Natural killer cell (primary cell): ENCODE results near the gene EP400. TPM values are rescaled to one million over a fixed set of nuclear protein-coding genes. Genes with fewer than 3 reads are reported as not detected.

Source experiments
- ATAC-seq, 3 donors: fragments of 150-1000 bp in 2 of 3; fragments of 200-7000 bp in 1 of 3; cut with Tn5 transposase; 1 replicate in 1 of 3; 2 replicates in 2 of 3; pipeline ENCODE4 v1.10.0; 2021; ENCODE audit warnings: mild to moderate bottlenecking in 2 of 3, moderate library complexity in 2 of 3
- DNase-seq, 2 donors: peaks; one replicate each; pipeline versions ENCODE4 v3.0.0 to v3.0.0-alpha.2; 2013 to 2021; ENCODE audit warnings: mixed read lengths in 1 of 2
- H3K27ac ChIP-seq: one replicate; pipeline ENCODE4 v1.5.1; 2013; ENCODE audit warnings: mild to moderate bottlenecking, low read length
- H3K27me3 ChIP-seq: one replicate; pipeline ENCODE4 v1.6.1; 2013; ENCODE audit warnings: low read length; ENCODE audit not compliant: control insufficient read depth, insufficient read depth
- H3K36me3 ChIP-seq: one replicate; pipeline ENCODE4 v1.6.1; 2013; ENCODE audit warnings: low read length; ENCODE audit not compliant: control insufficient read depth, insufficient read depth
- H3K4me1 ChIP-seq: one replicate; pipeline ENCODE4 v1.6.1; 2013; ENCODE audit warnings: low read length; ENCODE audit not compliant: control insufficient read depth, insufficient read depth
- H3K4me3 ChIP-seq: one replicate; pipeline ENCODE4 v1.5.1; 2013; ENCODE audit warnings: low read length
- H3K9me3 ChIP-seq: one replicate; pipeline ENCODE4 v1.6.1; 2013; ENCODE audit warnings: low read length; ENCODE audit not compliant: control insufficient read depth, insufficient read depth
- H3K27ac Mint-ChIP-seq, 2 donors: one replicate each; pipeline ENCODE4 v1.8.0; 2022; ENCODE audit warnings: mild to moderate bottlenecking in 2 of 2, mixed read lengths in 2 of 2, moderate library complexity in 1 of 2
- H3K27me3 Mint-ChIP-seq, 2 donors: one replicate each; pipeline ENCODE4 v1.8.0; 2022; ENCODE audit warnings: low read depth in 2 of 2, mixed read lengths in 2 of 2
- H3K36me3 Mint-ChIP-seq: one replicate; pipeline ENCODE4 v1.8.0; 2022; ENCODE audit warnings: mixed read lengths
- H3K4me1 Mint-ChIP-seq, 2 donors: one replicate each; pipeline ENCODE4 v1.8.0; 2022; ENCODE audit warnings: mixed read lengths in 2 of 2
- H3K4me3 Mint-ChIP-seq: one replicate; pipeline ENCODE4 v1.8.0; 2022; ENCODE audit warnings: mild to moderate bottlenecking, moderate library complexity, mixed read lengths
- H3K9me3 Mint-ChIP-seq, 2 donors: one replicate each; pipeline ENCODE4 v1.8.0; 2022; ENCODE audit warnings: mixed read lengths in 2 of 2
- CTCF ChIP-seq: fragments of 200-600 bp; IDR thresholded peaks from one replicate; pipeline ENCODE4 v1.8.0; 2022; ENCODE audit warnings: antibody characterized with exemption
- WGBS: methylation state at CpG from one replicate; pipeline ENCODE4 v1.1.7; 2013; ENCODE audit warnings: missing lambda C conversion rate; ENCODE audit not compliant: insufficient coverage; 5-methylcytosine and 5-hydroxymethylcytosine counted together
- intact Hi-C: fragments of 100-400 bp; cut with micrococcal nuclease; formaldehyde crosslinking; loops from one replicate; pipeline ENCODE4 v1.14.2; 2022
- total RNA-seq, 4 donors: library from RNA; stranded (reverse); fragments of 120-200 nt in 1 of 4; gene quantifications; one replicate each; pipeline versions ENCODE4 v1.2.3 to v1.2.4, GENCODE V29; 2013 to 2022

EP400 gene
- total RNA-seq, 3 donors from 2014 or later (not counting 1 experiment from before 2014, with no cell fraction given) = 62.8 to 81.1 (median 80.1) TPM

DNA sequence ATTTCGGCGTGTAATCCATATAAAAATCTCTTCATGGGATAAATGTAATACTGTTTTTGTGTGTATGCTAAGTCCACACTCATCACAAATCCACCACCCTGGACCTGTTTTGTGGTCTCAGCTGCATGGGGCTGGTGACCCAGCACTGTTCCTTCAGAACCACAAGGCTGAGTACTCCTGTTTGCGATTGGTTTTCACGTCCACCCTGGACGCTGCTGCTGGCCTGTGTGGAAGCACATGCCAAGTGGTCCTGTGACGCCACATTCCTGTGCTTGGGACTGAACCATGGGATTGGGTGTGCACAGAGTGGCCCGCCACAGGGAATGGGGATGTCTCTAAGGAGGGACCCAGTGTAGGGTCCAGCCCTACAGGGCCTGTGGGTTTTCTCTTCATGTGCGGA is 16.4 kb upstream of the EP400 start:
- Mint-ChIP-seq H3K27me3 (no peaks in the 10 kb centered on the region), H3K4me1 (peaks cover 9 to 18% of the 10 kb centered on the region in 2 donors), H3K4me3 (no peak overlapping the region), H3K9me3 (no peaks in the 10 kb centered on the region), H3K36me3 (no peaks in the 10 kb centered on the region), H3K27ac (no peak overlapping the region)
- H3K4me1 ChIP-seq = peaks cover 11% of the 10 kb centered on the region
- H3K4me3 ChIP-seq = no peak overlapping the region
- intact Hi-C loops = no loop called here
- H3K36me3 ChIP-seq = peaks cover 34% of the 10 kb centered on the region
- no peak for TF ChIP-seq CTCF
- DNase-seq = no peak
- H3K27me3 ChIP-seq = no peaks in the 10 kb centered on the region
- WGBS = 98% methylated on average over 6 of the region's 8 CpGs
- no peak for ATAC-seq
- no peaks in the 10 kb centered on the region for H3K9me3 ChIP-seq
- H3K27ac ChIP-seq = no peak overlapping the region

DNA sequence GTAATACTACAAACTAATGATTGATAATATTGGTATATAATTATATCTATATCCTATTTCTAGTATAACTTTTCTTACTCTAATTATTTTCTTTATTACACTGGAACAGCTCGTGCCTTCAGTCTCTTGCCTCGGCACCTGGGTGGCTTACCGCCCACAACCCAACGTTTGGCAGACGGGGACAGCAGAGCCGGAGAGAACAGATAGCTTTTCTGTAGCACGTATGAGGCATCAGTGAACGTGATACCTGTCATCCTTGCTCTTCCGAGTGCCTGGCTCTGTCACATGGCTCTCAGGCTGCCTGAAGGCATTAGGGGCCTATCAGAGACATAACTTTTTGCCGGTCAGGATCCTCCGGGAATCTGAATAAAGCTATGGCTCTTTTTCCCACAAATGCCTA is 15.2 kb upstream of the EP400 start:
- Histone ChIP-seq H3K27ac (no peak overlapping the region), H3K4me3 (no peak overlapping the region), H3K4me1 (peaks cover 10% of the 10 kb centered on the region), H3K36me3 (peaks cover 40% of the 10 kb centered on the region), H3K9me3 (no peaks in the 10 kb centered on the region), H3K27me3 (no peaks in the 10 kb centered on the region)
- ATAC-seq (no peak), DNase-seq (no peak)
- no peaks in the 10 kb centered on the region for H3K27me3 Mint-ChIP-seq
- intact Hi-C loops = no loop called here
- TF ChIP-seq CTCF = no peak
- H3K4me3 Mint-ChIP-seq = no peak overlapping the region
- WGBS = 96% methylated on average over 11 of the region's 11 CpGs
- no peaks in the 10 kb centered on the region for H3K36me3 Mint-ChIP-seq
- no peaks in the 10 kb centered on the region for H3K9me3 Mint-ChIP-seq
- no peak overlapping the region for H3K27ac Mint-ChIP-seq
- H3K4me1 Mint-ChIP-seq = peaks cover 6 to 11% of the 10 kb centered on the region in 2 donors

DNA sequence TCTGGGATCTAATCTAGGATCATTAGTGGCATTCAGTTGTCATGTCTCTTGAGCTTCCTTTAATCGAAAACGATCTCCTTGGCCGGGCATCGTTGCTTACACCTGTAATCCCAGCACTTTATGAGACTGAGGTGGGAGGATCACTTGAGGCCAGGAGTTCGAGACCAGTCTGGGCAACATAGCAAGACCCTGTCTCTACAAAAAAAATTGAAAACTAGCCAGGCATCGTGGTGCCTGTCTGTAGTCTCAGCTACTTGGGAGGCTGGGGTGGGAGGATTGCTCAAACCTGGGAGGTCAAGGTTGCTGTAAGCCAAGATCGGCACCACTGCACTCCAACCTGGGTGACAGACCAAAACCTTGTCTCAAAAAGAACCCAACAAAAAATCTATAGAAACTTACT is 11.7 kb upstream of the EP400 start:
- no peak for TF ChIP-seq CTCF
- Histone ChIP-seq H3K4me3 (no peak overlapping the region), H3K4me1 (no peaks in the 10 kb centered on the region), H3K27me3 (no peaks in the 10 kb centered on the region), H3K36me3 (peaks cover 41% of the 10 kb centered on the region), H3K9me3 (no peaks in the 10 kb centered on the region), H3K27ac (no peak overlapping the region)
- ATAC-seq (no peak), DNase-seq (no peak)
- Mint-ChIP-seq H3K36me3 (no peaks in the 10 kb centered on the region), H3K27me3 (no peaks in the 10 kb centered on the region), H3K9me3 (no peaks in the 10 kb centered on the region), H3K27ac (no peak overlapping the region), H3K4me3 (no peak overlapping the region), H3K4me1 (no peaks in the 10 kb centered on the region)
- intact Hi-C loops = no loop called here
- WGBS = 85% methylated on average over 7 of the region's 7 CpGs

DNA sequence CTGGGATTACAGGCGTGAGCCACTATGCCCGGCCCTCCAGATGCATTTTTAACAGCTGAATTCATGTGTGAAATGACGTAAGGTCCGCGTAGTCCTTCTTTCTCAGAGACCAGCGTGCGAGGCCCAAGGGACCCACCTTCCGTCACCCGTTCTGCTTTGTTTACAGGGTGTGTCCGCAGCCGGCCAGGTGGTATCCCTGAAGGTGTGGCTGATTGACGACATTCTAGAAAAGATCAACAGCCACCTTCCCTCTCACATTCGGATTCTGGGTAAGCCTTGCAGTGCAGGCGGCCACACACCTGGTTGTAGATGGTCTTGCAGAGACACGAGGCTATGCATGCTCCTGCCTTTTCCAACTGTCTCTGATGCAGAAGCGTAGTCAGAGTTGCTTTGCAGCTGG is 10.7 kb upstream of the EP400 start:
- Mint-ChIP-seq H3K27ac (no peak overlapping the region), H3K9me3 (no peaks in the 10 kb centered on the region), H3K4me3 (no peak overlapping the region), H3K36me3 (no peaks in the 10 kb centered on the region), H3K27me3 (no peaks in the 10 kb centered on the region), H3K4me1 (no peaks in the 10 kb centered on the region)
- ATAC-seq (no peak), DNase-seq (no peak)
- no peak overlapping the region for H3K4me3 ChIP-seq
- no peaks in the 10 kb centered on the region for H3K4me1 ChIP-seq
- intact Hi-C loops = no loop called here
- H3K27me3 ChIP-seq = no peaks in the 10 kb centered on the region
- WGBS = 95% methylated on average over 16 of the region's 16 CpGs
- H3K36me3 ChIP-seq = peaks cover 35% of the 10 kb centered on the region
- H3K9me3 ChIP-seq = no peaks in the 10 kb centered on the region
- no peak for TF ChIP-seq CTCF
- no peak overlapping the region for H3K27ac ChIP-seq
